ENCODE data around the gene DHRS7B.
"Not testable (repeated sequence)": the region's sequence is repeated elsewhere in the genome, so short reads cannot be mapped to it uniquely, and the experiment has no call there.

DHRS7B gene

DNA sequence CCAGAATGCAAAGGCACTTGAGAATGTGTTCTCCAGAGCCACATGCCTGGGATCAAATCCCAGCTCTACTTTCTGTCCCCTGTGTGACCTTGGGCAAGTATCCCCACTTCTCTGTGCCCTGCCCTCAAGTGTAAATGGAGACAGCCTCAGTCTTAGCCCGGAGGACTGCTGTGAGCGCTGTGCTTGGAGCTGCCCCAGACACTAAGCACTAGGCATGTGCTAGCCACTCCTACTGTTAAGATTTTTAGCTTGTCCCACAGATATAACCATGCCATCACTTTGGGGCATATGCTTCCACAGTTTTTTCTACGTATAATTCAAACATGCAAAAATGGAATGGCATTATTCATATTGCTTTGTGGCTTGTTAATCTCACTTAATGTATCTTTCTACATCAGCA lies 57.8 kb downstream of the DHRS7B start:
- no peak for FAIRE-seq

DNA sequence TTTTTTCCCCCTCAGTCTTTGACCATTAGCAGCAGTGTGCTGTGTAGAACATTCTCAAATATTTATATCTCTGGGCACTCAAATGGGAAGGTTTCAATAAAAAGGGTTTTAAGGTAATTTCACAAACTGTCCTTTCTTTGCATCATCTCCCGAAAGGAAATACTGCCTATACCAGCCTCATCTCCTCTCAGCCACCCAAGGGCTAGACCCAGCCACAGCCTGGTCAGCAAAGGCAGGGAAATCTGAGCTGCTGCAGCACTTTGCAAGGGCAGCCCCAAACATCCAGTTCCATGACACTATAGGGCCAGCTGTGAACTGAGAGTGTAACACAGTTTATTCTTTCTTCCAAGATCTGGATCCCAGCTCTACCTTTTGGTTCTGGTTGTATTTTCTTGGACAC lies 58.3 kb downstream of the DHRS7B start:
- FAIRE-seq: no peak

DNA sequence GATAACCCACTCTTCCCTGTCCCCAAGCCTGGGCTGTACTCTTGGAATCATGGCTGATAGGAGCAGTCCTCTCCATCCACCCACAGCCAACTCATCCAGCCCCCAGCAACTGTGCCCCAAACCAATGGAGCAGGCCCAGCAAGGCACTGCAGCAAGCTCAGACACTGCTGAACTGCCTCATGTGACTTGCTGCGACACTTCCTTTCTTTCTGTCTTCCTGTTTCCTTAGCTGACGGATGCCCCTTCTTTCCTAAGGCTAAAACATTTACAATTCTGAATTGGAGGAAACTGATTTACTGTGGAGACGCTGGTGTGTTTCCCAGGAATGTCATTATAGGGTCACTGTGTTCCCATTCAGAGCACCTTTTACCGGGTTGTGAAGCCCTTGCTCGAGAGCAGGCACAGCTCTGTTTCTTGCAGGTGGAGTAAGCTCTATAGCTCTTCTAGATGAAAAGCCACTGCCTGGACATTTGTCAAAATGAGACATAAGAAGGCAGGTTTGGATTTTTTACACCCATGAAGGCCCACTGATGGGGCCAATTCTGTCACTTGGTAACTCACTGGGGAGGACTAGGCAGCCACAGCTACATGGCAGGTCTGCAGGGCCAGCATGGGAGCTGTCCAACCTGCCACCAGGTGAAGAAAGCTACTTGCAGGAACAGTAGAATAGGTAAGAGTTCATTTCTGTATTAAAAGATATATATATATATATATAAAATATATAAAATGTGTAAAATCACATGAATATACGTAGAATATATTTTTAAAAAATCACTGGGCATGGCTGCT lies 59.8 kb downstream of the DHRS7B start:
- no peak for FAIRE-seq

DNA sequence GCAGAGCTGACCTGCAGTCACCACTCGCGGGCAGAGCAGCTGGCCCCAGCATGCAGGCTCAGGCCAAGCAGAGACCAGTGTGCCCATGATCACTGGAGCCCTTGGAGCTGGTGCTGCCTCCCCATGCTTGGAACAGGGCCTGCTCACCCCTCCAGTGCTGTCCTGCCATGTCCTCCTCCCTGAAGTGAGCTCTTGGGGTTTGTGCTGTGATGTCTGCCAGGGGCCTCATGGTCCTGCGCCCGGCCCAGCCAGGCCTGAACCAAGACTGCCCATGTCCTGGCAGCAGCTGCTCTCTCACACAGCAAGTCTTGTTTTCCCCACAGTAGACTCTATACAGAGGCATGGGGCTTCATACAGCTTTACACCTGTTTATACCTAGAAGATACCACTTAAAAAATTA lies 62.6 kb downstream of the DHRS7B start:
- no peak for FAIRE-seq

DNA sequence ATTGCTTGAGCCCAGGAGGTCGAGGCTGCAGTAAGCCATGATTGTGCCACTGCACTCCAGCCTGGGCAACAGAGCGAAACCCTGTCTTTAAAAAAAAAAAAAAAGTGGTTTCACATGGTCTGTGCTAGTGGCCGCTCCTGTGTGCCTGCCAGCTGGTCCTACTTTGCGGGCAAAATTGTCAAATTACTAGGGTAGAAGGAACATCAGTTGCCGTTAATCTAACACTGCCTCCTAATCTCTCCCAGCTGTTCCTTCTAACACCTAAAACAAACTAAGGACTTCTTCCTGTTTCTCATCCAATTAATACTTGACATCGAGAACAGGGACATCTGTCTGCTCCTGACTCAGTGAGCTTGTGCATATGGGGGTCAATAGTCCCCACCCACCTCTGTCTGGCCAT lies 63.3 kb downstream of the DHRS7B start:
- no peak for FAIRE-seq

DNA sequence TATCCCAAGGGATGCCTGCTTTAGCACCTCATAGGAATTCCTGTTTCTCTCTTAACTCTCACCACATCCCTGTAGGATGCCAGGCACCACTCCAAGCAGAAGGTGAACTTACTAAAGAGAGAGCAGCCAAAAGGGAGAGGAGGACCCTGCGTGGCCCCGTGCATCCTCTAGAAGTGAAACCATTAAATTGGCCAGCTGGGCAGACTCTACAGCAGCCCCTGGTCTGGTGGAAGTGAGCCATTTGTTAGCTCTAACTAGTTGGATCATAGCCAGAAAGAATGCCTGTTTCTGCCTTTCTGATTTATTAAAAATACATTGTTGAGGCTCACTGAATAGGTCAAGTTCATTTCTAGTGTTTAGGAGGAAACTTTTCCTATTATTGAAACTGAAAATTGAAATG lies 64.9 kb downstream of the DHRS7B start:
- no peak for FAIRE-seq

DNA sequence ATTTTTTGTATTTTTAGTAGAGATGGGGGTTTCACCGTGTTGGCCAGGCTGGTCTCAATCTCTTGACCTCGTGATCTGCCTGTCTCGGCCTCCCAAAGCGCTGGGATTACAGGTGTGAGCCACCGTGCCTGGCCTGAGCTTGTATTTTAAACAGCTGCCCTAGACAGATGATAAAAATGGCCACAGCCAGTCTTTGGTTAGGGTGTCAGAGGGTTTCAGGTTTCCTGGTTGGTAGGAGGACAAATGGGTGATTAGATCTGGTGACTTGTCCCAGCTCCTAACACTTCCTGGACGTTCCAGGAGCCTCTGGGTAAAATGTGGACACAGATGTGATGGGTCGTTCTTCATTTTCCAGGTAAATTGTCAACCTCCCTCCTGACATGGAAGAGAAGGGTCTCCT lies 65.7 kb downstream of the DHRS7B start:
- not testable (repeated sequence) for FAIRE-seq

DNA sequence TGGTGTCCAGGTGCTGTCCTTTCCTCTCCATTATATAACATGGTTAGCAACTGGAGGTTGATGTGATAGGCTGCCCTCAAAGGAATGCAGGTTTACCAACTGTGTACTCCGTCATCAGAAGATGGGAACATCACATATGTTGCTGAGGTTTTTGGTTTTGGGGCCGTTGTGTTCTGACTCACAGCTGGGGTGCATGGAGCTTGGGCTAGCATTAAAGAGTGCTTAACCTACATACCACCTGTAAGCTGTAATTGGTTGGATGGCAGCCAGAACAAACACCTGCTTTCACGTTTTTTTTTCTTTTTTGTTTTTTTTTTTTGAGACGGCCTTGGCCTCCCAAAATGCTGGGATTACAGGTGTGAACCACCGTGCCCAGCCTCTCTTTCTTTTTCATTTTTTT lies 66.3 kb downstream of the DHRS7B start:
- FAIRE-seq: no peak

DNA sequence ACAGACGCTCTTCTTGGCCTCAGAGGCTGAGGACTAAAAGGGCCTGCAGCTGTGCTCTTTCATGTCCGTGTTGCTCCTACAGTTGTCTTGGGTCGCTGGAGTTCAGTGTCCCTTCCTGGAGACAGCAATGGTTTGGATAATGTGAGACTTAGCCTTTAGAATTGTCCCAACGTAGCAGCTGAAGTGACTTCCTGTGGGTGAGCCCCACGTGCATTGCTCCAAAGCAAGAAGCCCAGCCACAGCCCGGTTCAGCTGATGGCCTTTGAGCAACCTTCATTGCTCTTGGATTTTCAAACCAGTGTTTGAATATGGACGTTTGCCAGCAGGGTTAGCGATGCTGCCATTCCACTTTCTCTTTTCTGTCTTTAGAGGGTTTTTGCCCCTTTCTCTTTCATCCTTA lies 67.5 kb downstream of the DHRS7B start:
- no peak for FAIRE-seq

DNA sequence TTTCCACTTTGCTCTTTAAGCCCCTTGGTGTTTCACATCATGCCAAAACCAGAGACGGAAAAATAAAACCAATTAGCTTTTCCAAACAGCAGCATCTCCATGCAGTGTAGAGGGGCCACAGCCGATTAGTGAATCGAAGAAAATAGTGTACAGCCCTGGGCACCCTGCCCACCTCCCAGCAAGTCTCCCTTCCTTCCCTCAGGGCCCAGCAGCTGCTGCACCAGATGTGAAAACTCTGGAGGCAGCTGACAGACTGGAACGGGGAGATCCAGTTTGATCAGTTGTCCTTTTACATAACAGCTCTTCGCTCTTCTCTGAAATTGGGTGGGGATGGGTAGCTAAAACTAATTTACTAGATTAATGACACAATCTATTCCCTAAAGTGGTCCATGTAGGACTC lies 67.9 kb downstream of the DHRS7B start:
- no peak for FAIRE-seq

DNA sequence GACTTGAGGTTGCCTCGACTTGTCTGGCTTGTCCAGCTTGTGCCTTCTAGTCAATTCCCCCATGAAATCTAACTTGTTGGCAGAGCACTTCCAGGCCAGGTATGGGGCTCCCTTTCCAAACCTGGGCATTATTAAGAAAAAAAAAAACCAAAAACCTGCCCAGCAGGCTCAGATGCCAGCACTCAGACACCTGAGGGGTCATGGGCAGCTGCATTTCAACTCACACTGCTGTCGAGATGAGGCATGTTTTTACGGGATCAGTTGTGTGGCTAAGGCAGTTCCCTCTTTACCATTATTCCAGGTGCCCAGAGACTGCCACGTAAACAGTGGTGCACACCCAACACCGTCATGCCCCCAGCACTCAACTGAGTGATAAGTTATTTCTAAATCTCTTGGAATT lies 69.4 kb downstream of the DHRS7B start:
- FAIRE-seq: no peak

DNA sequence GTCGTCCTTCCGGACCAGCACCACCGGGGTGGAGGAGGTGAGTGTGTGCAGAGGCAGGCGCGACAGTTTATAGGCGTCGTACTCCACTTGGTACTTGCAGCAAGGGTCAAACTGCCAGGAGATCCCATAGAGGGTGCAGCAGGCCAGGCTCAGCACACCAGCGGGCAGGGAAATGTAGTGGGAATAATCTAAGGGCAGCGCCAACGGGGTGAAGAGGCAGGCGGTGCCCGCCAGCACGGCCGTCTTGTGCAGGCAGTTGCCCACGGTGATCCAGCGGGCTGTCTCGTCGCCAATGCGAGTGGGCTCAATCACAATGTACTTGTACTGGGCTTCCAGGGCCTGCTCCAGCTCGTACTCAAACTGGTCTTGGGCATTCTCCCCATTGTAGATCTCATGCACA lies 71.6 kb downstream of the DHRS7B start:
- FAIRE-seq: no peak

DNA sequence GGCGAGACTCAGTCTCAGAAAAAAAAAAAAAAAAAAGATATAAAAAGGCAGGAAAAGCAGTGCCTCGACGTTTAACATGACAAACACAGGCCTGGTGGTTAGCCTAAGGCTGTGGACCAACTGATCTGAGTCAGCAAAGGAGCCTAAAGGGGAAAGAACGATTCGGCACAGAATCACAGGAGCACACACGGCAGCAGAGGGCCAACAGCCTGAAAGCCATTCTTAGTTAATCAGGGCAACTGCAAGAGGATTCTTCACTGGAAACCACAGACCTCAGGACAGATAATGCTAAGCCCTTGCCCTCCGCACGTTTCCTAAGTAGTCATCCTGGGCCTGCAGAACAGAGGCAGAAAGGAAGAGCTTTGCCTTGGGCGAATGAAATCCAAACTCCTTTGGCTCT lies 72.5 kb downstream of the DHRS7B start:
- FAIRE-seq: no peak

DNA sequence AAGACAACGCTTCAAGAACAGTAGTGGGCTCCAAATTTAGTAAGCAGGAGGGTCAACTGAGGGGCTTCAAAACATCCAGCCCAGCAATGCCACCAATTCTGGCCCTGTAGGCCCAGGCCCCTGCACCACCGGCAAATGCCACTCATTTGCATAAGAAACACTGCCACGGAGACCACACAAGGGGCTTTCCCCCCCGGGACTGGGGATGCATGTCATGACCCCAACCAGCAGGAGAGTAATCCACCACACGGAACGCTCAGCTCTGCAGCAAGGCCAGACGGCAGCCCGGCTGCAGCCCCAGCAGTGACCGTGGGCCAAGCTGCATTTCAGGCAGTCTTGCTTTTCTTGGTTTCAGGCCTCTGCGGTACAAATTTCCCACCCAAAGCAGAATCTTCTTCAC lies 73.1 kb downstream of the DHRS7B start:
- no peak for FAIRE-seq

DNA sequence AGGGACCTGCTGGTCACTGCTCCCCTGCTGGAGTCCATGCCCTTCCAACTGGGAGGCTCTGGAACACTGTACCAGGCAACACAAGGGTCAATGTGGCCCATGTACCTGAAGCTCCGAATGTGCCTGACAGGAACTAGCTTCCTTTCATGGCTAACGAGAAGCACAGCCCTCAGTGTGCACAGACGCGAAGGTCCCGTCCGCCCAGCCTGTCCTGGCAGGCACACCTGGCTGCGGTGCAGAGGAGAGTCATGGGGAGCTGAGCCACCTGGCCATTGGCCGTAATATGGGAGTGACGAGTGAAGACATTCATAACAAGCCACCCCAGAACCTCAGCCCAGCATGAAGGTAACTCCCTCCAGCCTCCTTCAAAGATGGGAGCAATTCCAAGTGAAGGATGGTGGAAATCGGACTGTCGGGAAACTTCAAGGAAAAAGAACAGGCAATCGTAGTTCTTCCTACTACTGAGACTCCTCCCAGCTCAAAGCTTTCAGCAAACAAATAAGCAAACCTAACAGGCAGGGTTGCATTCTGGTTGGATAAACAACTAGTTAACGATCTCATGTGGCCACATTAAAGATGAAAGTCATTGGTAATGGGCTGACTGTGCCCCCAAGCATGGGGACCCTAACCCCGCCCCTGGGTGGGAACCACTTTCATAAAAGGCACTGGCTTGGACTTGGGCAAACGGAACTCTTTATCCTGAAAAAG lies 74.0 kb downstream of the DHRS7B start:
- FAIRE-seq: no peak

DNA sequence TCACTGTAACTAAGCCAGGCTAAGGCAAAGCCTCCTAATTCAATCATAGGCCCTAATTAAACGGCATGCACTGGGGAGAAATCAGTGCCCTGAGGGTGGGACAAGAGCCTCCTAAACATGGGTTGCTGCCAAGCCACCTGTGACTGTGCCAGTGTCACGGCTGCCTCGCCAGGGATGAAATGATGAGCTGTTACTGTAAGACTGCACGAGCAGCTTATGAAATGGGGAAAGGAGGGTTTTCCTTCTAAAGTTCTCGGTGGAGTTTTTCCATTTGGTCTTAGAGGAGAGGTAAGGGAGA lies 74.5 kb downstream of the DHRS7B start:
- FAIRE-seq: no peak

DNA sequence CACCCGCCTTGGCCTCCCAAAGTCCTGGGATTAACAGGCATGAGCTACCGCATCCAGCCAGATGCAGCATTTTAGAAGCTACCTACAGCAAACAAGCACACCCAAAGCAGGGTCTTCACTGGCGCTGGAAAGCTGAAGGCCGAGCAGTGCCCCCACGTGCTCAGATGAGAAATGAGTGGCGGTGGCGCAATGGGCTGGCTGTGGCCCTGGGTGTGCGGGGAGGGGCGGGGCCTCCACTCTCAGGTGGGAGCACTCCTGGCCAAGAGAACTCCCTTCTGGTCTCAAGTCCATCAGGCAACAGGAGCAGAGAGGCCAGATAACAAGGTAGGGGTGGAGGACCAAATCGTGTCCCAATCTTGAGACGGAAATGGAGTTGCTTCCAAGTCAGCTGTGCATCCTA lies 75.1 kb downstream of the DHRS7B start:
- FAIRE-seq: no peak

DNA sequence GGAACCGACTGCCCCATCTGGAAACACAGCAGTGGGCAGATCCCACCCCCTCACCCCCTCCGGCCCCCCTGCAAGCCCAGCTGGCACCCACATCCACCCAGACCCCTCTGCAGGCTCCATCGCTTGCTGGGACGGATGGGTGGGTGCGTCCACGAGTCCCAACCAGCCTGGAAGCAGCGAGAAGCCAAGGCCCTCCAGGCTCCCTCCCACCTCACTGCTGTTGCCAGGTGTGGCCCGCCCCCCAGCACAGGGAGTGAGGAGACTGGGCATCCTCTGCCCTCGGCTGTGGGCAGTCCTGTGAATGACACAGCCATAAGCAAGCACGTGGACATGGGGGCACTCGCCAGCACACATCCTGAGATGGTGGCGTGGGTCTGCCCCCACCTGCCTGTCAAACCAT lies 75.7 kb downstream of the DHRS7B start:
- no peak for FAIRE-seq

DNA sequence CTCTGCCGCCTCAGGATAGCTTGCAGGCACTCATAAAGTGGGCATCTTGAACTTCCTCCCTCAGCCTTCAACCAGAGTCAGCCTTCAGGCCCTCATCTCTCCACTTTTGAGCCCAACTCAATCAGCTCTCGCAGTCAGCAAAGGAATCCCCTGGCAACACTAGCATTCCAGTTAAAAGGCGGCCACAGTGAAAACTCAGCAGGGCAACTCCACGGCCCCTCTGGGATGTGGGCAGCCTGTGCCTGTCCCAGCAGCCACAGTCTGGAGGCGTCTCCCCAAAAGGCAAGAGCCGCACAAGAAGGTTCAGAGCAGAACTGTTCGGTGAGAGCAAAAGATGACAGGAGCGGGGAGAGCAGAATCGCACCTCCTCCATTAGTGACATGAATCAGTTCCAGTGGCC lies 78.2 kb downstream of the DHRS7B start:
- no peak for FAIRE-seq

DNA sequence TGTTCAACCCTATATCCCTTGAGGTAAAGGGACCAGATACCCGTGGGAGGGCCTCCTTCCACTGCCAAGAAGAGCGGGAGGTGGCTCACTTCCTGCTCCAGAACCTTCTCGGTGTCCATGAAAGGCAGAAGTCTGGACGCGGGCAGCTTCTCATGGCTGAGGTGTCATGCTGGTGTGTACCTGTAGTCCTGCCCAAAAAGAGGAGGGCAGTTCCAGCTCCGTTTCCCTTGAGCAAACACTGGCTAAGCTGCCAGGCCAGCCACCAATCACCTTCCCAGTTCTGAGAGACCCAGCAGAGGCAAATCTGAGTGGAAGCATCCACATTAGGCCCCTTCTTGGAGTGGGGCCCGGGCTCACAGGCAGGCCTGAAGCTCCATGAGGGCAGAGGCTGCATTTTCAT lies 81.6 kb downstream of the DHRS7B start:
- no peak for FAIRE-seq

DNA sequence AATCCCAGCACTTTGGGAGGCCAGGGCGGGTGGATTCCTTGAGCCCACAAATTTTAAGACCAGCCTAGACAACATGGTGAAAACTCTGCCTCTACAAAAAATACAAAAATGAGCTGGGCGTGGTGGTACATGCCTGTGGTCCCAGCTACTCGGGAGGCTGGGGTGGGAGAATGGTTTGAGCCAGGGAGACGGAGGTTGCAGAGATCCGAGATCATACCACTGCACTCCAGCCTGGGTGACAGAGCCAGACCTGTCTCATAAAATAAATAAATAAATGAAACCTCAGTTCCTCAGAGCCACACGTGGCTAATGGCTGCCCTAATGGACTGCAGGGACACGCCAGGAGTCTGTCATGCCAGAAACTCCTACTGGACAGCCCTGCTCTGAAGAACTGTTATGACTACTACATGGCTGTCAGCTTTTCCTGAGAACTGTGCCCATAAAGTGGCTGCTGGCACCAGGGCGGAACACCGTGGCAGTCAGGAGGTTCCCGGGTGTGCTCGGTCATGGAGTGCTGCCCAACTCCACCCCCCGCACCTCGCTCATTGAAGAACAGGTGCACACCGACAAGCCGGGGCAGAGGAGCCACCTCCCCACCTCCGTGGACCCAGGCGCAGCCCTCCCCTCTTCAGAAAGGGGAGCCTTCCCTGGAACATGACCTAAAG lies 82.9 kb downstream of the DHRS7B start:
- no peak for FAIRE-seq

DNA sequence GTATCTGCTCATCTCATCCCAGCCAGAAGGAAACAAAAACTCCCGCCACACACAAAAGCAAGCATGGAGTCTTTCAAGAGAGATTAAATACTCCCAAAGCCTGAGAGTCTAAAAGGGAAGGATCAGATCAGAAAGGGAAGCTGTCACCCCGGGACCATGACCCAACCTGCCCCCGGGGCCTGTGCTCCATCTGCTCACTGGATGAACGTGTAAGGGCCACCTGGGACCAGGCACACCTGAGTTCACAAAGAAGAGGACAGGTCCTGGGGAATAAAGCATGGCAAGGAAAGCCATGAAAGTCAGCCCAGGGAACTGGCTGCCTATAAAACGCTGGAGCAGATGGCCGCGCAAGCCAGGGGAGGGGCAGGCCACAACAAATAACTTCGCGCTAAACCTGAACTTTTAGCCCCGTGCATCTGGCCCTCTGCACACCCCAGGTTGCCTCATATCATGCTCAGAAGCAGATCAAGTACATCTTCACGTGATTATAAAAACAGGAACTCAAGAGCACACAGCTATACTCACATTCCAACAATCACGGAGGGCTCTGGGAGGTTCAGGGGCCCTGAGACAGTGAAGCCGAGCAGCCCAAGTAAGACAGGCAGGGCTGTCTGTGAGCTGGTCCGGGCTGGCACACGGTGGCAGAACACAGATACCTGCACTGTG lies 83.8 kb downstream of the DHRS7B start:
- FAIRE-seq: no peak

DNA sequence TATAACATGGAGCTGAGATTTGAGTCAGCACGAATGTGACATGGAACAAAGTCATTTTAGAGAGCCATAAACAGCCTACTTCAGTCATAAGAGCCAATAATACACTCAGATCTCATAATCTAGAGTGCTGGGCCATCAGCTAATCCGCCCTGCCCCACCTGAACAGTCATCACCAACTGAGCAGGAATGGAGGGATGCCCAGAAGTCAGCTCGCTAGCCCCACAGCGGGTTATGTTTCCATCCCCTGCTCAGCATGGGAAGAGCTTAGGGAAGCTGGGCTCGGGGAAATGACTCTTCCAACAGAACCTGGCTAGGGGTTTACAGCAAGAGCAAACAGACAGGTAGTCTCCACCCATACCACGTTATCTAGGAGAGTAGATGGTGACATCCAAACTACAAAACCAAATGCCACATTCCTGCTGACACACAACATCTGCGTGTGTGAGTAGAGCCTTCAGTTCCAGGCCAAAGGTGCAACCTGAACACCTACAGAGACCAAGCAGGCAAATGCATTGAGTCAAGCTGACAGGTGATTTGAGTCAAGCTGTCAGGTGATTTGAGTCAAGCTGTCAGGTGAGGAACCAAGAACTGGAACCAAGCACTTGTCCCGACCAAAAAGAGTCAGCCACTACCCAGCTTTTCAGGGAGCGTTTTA lies 85.2 kb downstream of the DHRS7B start:
- FAIRE-seq: no peak
